Measurements from ENCODE around the gene EPHB6.

The EPHB6 gene

GRCh38 chr7:142876236-142876960 lies 21.5 kb downstream of the EPHB6 start:
- no peak for DNase-seq (ENCODE audit: low read depth in 2 of 3, low spot score in 2 of 3)

- no peak for DNase-seq (ENCODE audit: low read depth in 2 of 3, low spot score in 2 of 3)
Measured at GRCh38 chr7:142876991-142877910, 22.4 kb downstream of the EPHB6 start.

GRCh38 chr7:142878315-142878714 lies 23.4 kb downstream of the EPHB6 start:
- DNase-seq (ENCODE audit: low read depth in 2 of 3, low spot score in 2 of 3) = no peak

GRCh38 chr7:142879060-142879459 lies 24.2 kb downstream of the EPHB6 start:
- DNase-seq (ENCODE audit: low read depth in 2 of 3, low spot score in 2 of 3) = no peak

- DNase-seq (ENCODE audit: low read depth in 2 of 3, low spot score in 2 of 3) = peak in 1 of 3 experiments; percentile 32
Measured at GRCh38 chr7:142880876-142881505, 26.1 kb downstream of the EPHB6 start.

- no peak for DNase-seq (ENCODE audit: low read depth in 2 of 3, low spot score in 2 of 3)
Measured at GRCh38 chr7:142881586-142882337, 26.9 kb downstream of the EPHB6 start.

- no peak for DNase-seq (ENCODE audit: low read depth in 2 of 3, low spot score in 2 of 3)
Measured at GRCh38 chr7:142882338-142882678, 27.4 kb downstream of the EPHB6 start.

GRCh38 chr7:142883145-142883544 lies 28.3 kb downstream of the EPHB6 start:
- no peak for DNase-seq (ENCODE audit: low read depth in 2 of 3, low spot score in 2 of 3)

GRCh38 chr7:142883571-142884285 lies 28.9 kb downstream of the EPHB6 start:
- no peak for DNase-seq (ENCODE audit: low read depth in 2 of 3, low spot score in 2 of 3)

- DNase-seq (ENCODE audit: low read depth in 2 of 3, low spot score in 2 of 3) = no peak
Measured at GRCh38 chr7:142884286-142884640, 29.4 kb downstream of the EPHB6 start.

- no peak for DNase-seq (ENCODE audit: low read depth in 2 of 3, low spot score in 2 of 3)
Measured at GRCh38 chr7:142885311-142886230, 30.7 kb downstream of the EPHB6 start, which contains the start of gene TRPV6. TRPV6 (minus strand) TSS chr7:142885745.

GRCh38 chr7:142886866-142887265 lies 32.0 kb downstream of the EPHB6 start:
- no peak for DNase-seq (ENCODE audit: low read depth in 2 of 3, low spot score in 2 of 3)

GRCh38 chr7:142887282-142888015 lies 32.6 kb downstream of the EPHB6 start:
- no peak for DNase-seq (ENCODE audit: low read depth in 2 of 3, low spot score in 2 of 3)

GRCh38 chr7:142889816-142890215 lies 34.9 kb downstream of the EPHB6 start:
- no peak for DNase-seq (ENCODE audit: low read depth in 2 of 3, low spot score in 2 of 3)

- no peak for DNase-seq (ENCODE audit: low read depth in 2 of 3, low spot score in 2 of 3)
Measured at GRCh38 chr7:142890874-142891485, 36.1 kb downstream of the EPHB6 start.

- DNase-seq (ENCODE audit: low read depth in 2 of 3, low spot score in 2 of 3) = no peak
Measured at GRCh38 chr7:142891490-142892082, 36.7 kb downstream of the EPHB6 start.

GRCh38 chr7:142892951-142893350 lies 38.1 kb downstream of the EPHB6 start:
- no peak for DNase-seq (ENCODE audit: low read depth in 2 of 3, low spot score in 2 of 3)

Data from activated CD8-positive, alpha-beta memory T cell treated with anti-CD3 and anti-CD28 coated beads for 48 hours (primary cell).